GM19395 (cell line): ENCODE data around the gene SH3RF3.
"Not testable (repeated sequence)": the region's sequence is repeated elsewhere in the genome, so short reads cannot be mapped to it uniquely, and the experiment has no call there.

Experiments used
- ATAC-seq: cut with Tn5 transposase; IDR thresholded peaks from one replicate; pipeline ENCODE4 v1.9.1; 2021; ENCODE audit warnings: mild to moderate bottlenecking, moderate library complexity; ENCODE audit not compliant: unreplicated experiment

SH3RF3 gene

GRCh38 chr2:109213646-109214433, 84.8 kb downstream of the SH3RF3 start:
- peak; percentile 74 for ATAC-seq

- ATAC-seq = no peak
Observed at GRCh38 chr2:109214651-109215371, 85.8 kb downstream of the SH3RF3 start.

DNA sequence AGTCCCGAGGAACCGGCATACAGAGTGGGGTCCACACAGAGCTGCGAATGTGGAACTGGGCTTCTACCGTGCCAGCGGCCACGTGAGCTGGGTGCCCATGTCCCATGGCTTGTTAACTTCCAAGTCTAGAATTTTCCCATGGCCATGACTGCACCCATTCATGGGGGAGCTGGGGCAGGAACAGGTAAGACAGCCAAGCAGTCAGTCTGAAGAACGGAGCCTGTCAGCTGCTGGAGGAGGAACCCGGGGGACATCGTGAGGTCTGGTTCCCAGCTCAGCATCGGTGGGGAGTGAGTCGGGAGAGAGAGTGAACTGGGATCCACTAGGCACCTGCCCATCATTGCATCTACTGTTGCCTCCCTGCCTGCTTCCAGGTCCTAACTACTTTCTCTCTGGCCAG, 86.9 kb downstream of the SH3RF3 start:
- ATAC-seq = no peak

DNA sequence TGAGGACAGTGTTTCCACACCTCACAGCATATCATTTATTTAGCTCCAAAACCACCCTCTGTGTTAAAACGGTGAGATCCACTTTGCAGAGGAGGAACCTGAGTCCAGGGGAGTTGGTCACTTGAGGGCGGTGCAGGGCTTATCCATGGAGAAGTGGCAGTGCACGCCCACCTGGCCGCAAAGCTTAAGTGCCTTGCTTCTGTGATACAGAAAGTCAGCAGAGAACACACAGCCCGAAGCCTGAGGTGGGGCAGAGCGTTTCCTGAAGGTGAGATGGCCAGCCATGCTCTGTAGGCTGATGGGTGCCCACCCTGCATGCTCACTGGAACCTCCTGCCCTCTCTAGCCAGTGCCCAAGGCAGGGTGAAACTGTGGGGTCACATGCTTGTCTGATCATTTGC, 87.3 kb downstream of the SH3RF3 start:
- no peak for ATAC-seq

GRCh38 chr2:109217362-109218086, 88.5 kb downstream of the SH3RF3 start:
- ATAC-seq = no peak

- peak; percentile 55 for ATAC-seq
Observed at GRCh38 chr2:109218087-109218791, 89.2 kb downstream of the SH3RF3 start.

- ATAC-seq = no peak
Observed at GRCh38 chr2:109218792-109219126, 89.8 kb downstream of the SH3RF3 start.

DNA sequence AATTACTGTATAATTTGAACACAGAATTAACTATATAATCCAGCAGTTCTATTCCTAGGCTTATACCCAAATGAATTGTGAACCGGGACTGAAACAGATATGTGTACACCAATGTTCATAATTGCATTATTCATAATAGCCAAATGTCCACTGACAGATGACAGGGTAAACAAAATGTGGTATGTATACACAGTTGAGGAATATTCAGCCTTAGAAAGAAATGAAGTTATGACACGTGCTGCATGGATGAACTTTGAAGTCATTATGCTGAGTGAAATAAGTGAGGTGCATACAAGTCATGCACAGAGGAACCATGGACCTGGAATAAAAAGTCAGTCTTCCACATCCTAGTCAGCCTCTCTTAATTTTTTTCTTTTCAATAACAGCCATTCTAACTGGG, 91.9 kb downstream of the SH3RF3 start:
- no peak for ATAC-seq

DNA sequence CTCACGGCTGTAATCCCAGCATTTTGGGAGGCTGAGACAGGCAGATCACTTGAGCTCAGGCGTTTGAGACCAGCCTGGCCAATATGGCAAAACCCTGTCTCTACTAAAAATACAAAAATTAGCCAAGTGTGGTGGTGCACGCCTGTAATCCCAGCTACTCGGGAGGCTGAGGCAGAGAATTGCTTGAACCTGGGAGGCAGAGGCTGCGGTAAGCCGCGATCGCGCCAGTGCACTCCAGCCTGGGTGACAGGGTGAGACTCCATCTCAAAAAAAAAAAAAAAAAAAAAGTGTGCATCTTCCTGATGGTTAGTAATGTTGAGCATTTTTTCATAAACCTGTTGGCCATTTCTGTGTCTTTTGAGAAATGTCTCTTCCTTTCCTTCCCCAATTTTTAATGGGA, 92.3 kb downstream of the SH3RF3 start:
- ATAC-seq = not testable (repeated sequence)

GRCh38 chr2:109222422-109222821, 93.4 kb downstream of the SH3RF3 start:
- ATAC-seq = no peak

- no peak for ATAC-seq
Observed at GRCh38 chr2:109222825-109223471, 93.9 kb downstream of the SH3RF3 start.

- no peak for ATAC-seq
Observed at GRCh38 chr2:109223490-109223889, 94.5 kb downstream of the SH3RF3 start.

DNA sequence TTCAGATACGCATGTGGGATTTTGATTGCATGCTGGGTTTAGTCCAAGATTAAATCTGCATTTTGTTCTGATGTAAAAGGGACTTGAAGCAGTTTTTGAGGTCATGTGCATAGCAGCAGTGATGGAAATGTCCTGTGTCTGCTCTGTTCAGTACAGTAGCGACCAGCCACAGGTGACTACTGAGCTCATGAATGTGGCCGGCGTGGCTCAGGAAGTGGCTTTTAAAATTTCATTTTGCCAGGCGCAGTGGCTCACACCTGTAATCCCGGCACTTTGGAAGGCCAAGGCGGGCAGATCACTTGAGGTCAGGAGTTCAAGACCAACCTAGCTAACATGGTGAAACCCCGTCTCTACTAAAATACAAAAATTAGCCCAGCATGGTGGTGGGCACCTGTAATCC, 95.3 kb downstream of the SH3RF3 start:
- not testable (repeated sequence) for ATAC-seq

GRCh38 chr2:109225170-109225782, 96.3 kb downstream of the SH3RF3 start:
- no peak for ATAC-seq

GRCh38 chr2:109226128-109226527, 97.1 kb downstream of the SH3RF3 start:
- ATAC-seq = no peak

DNA sequence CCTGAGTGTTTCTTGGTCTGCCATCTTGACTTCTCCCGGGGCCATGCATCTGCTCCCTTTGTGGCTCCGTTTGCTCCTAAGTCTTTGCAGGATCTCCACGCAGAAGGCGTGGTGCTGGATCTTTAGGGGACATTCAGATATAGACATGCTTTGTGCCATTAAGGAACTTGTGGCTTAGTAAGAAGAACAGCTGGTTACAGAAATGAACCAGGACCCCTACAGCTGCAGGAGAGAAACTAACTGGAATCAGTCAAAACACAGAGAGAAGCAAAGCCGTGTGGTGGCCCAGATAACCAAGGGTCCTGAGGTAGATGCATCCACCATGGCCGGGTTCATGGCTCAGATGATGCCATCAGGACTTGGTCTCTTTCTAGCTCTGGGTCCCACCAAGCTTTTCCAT, 97.6 kb downstream of the SH3RF3 start:
- no peak for ATAC-seq

- ATAC-seq = no peak
Observed at GRCh38 chr2:109229094-109229675, 100.2 kb downstream of the SH3RF3 start.

GRCh38 chr2:109230941-109231420, 102.0 kb downstream of the SH3RF3 start:
- no peak for ATAC-seq

DNA sequence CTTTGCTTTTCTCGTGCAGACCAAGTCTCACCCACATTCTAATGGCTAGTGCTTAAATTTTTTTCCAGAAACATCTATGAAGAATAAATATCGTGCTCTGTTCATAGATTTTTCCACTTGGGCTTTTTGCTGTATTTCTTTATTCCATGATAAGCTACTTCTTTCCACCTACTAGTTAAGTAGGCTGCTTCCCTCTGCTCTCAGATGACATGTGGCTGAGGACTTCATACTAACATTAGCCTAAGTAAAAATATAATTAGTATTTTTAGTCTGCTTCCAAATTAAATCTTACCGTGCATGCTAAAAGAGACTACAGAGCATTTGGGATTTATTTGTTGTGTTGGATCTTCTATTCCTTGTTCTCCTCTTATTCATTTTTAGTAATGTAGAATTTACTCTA, 102.4 kb downstream of the SH3RF3 start:
- no peak for ATAC-seq
